HG03196 (cell line): ENCODE measurements around the gene GNAO1.
A peak's percentile ranks its signal among the peaks of the same experiment; 100 is the strongest.

Source experiments
- ATAC-seq: cut with Tn5 transposase; IDR thresholded peaks from one replicate; pipeline ENCODE4 v1.9.1; 2021; ENCODE audit not compliant: unreplicated experiment

GNAO1 gene

DNA sequence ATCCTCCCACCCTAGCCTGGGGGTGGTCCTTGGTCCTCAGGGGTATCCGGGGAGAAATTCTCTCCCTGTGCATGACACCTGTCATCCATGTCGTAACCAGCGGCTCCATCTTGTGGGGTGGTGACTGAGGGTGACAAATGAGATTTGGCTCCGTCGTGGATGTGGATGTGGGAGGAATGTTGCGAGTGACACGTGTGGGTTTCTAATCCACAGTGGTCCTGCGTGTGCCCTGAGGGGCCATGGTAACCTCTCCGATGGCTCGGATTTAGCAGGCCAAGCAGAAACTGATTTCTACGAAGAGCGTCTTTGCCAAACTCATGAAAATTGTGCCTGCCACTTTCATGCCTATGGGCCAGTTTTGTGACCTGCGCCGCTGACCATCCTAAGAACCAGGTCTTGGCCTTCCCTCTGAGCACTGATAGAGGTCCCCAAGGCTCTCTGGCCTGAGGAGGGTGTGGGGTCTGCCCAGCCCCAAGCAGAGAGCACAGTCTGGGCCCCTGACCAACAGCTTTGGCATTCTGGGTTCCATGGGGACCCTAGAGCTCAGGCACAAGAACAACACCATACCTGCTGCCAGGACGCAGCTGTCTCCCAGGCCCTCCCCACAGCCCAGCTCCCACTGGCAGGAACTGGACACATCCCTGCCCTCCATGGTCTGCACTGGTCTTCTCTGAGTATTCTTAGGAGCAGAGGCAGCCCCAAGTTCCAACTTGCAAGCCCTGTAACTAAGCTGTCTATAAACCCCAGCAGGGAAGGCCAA lies 155.0 kb downstream of the GNAO1 start:
- no peak for ATAC-seq

DNA sequence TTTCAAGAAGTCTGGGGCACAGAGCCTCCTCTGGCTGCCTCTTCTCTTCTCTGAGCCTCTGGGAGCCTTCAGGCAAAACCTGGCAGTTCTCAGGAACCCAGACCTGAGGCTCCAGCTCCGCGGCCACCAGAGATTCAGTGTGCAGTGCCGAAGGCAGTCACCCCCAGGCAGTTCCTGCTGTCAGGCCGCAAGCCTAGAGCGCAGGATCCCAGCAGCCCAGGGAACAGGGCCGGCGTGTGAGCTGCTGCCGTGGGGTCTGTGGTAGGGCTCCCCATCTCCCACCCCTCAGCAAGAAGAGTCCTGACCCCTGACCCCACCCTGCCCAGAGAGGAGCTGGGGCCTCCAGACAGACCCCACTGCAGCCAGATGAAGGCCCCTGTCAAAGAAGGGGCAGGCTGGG lies 155.9 kb downstream of the GNAO1 start:
- ATAC-seq = no peak

- ATAC-seq = no peak
Measured at GRCh38 chr16:56347670-56348069, 156.4 kb downstream of the GNAO1 start.

DNA sequence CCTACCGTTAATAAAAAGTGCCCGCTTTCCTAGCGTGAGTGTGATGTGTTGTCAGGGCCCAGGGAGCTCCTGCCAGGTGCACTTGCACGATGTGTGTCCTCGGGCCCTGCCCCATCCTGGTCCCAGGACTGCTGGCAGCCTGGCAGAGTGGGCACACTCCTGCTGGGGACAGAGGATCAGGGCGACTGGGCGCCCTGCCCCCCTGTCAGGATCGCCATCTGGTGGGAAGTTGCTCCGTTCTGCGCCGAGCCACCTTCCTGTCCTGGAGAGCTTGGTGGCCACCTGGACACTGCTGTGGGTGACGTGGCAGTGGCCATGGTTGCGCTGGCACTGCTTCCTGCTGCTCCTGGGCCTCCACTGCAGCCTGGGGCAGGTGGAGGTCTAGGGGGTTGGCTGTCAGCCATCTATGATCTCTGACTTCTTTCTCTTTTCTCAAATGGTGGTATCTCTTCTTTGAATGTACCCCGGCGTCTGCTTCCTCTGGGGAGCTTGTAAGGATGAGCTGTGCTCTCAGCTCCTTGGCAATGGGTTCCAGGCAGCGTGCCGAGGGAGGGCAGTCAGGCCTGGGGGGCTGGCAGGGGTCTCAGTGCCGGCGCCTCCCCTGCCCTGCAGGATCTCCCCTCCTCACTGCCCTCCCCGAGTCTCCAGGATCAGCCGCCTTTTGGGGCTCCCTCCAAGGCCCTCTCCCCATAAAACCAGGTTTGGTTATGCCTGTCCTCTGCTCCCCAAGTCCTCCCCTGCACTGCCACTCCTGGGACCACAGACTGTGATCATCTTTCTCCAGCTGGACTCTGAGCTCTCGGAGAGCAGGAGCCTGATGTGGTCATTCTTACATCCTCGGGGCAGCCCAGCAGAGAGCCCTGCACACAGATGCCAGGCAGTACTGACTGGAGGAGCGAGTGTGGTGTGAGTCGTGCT lies 157.1 kb downstream of the GNAO1 start:
- ATAC-seq = no peak

- ATAC-seq = no peak
Measured at GRCh38 chr16:56349086-56349415, 157.8 kb downstream of the GNAO1 start.

- no peak for ATAC-seq
Measured at GRCh38 chr16:56349711-56350161, 158.4 kb downstream of the GNAO1 start.

DNA sequence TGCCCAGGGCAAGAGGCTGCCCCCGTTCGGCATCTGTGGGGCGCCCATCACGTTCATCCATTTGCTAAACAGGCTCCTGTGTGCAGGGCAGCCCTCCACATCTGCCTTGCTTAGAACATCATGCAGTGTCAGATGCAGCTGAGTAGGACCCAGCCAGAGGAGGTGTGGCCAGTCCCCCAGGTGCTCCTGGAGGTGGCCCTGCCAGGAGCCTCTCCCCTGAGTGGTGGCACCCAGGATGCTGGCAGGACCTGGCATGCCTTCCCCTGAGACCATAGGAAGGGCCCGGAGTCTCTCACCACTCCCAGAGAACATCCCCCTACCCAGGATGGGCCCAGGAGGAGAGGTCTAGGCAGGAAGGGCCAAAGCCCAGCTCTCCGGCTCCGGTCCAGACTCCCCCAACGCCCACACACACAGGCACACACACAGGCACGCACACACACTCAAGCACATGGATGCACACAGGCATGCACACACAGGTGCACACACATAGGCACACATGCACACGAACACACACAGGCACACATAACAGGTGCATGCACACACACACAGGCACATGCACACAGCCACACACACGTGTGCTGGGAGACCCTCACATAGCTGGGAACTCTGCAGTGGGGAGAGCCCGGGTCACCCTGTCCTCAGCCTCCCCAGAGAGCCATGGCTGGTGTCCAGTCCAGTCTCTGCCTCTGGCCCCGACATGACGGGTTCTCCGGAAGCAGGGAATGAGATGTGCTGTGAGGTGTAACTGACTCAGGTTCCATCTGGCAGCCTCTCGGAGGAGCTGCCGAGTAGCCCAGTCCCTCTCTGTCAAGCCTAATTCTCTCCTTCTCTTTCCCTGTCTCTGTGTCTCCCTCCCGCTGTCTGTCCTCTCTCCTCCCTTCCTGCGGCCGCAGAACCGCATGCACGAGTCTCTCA lies 159.5 kb downstream of the GNAO1 start:
- no peak for ATAC-seq

DNA sequence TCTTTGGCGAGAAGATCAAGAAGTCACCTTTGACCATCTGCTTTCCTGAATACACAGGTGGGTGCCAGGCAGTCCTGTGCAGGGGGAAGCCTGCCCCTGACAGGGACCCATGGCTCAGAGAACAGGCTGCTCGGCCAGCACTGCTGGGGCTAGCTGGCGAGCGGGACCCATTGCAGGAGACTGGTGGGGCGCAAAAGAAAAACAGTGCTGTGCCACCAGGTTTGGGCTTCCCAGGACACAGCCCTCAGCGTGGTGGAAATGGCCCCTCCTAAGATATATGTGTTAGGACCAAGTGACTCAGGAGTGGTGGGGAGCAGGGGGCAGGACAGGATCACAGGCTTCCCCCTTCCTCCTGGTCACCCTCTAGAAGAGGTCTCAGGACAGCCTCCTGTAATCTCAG lies 160.2 kb downstream of the GNAO1 start:
- ATAC-seq = no peak

DNA sequence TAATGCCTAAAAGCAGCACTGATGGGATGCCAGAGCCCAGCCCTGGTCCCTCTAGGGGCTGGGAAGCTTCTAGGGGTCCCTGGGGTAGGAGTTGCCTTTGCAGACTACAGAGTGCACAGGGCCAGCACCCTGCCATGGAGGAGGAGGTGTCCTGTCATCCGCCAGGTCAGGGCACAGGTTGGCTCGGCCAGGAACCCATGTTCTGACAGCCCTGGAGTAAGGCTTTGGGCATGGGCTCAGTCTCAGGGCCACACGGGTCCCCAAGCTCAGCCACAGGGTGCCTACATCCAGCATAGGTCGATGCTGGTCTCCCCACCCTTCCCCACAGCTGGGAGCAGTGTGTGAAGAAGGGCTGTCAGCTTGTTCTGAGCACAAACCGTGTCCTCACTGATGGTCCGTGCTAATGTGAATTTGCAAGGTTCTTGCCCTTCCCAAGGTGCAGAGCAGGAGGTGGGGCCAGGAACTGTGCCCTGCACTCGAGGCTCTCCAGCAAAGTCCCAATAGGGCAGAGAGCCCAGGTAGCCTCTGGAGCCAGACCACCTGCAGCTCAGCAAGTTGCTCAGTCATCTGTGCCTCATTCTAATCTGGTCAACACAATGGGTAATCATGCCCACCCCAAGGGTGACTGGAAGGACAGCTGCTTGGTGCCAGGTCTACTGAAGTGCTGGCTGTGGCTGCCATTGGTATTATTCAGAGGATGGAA lies 161.2 kb downstream of the GNAO1 start:
- ATAC-seq = no peak

- no peak for ATAC-seq
Measured at GRCh38 chr16:56353054-56353921, 162.0 kb downstream of the GNAO1 start.

DNA sequence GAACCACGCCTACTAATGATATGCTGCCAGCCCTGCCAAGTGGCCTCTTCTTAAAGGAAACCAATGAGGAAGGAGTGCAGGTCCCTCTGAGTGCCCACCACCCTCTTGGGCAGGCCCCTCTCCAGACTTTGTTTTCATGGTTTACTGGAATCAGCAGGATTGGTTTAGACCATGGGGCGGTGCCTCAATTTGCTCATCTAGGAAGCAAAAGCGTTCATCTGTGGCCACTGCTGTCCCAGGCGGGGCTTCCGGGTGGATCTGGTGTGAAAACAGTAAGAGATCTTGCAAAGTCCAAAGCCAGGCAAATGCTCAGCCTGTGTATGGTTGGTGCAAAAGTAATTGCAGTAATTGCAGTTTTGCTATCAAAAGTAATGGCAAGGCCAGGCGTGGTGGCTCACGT lies 162.7 kb downstream of the GNAO1 start:
- ATAC-seq = no peak

DNA sequence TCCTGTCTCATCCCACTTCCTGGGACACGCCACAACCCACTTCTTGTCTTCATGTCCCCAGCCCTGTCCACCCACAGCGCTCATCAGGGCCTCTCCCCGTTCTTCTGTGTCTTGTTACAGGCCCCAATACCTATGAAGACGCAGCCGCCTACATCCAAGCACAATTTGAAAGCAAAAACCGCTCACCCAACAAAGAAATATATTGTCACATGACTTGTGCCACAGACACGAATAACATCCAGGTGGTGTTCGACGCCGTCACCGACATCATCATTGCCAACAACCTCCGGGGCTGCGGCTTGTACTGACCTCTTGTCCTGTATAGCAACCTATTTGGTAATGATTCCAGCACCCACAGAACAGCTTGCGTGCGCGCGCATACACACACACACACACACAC lies 163.5 kb downstream of the GNAO1 start:
- ATAC-seq = no peak

DNA sequence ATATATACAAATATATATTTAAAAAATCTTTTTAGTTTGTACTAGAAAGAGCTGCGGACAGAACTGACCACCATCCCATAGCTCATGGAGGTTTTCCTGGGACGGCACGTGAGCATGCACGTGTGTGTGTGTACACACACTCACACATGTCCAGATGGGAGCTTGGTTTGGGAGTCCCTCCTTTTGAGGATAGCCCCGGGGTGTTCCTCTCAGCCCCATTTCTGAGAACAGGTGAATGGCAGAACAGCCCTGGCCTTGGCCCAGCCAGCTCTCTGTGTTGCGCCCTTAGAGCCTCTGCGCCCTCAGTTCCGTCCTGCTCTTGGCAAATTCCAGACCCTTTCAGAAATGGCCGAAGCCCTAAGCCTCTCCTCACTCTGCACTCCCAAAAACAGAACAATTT lies 163.9 kb downstream of the GNAO1 start:
- ATAC-seq = no peak

DNA sequence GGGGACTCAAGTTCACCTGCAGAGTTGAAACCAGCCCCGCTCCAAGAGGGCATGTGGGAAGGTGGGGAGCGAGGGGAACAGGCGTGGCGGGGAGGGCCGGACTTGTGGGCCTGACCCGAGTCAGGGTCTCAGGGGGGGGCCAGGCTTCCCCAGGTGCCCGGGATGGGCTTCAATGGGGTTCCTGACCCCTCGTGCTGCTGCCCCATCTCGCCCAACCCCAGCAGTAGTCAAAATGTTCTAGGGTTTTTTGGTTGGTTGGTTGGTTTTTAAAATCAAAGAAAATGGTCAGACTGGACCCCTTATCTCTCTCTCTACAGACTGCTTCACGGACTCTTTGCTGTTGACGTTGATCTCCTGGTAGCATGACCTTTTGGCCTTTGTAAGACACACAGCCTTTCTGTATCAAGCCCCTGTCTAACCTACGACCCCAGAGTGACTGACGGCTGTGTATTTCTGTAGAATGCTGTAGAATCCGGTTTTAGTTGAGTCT lies 164.5 kb downstream of the GNAO1 start:
- no peak for ATAC-seq

GRCh38 chr16:56356276-56357240 lies 165.3 kb downstream of the GNAO1 start:
- peak; percentile 88 for ATAC-seq

DNA sequence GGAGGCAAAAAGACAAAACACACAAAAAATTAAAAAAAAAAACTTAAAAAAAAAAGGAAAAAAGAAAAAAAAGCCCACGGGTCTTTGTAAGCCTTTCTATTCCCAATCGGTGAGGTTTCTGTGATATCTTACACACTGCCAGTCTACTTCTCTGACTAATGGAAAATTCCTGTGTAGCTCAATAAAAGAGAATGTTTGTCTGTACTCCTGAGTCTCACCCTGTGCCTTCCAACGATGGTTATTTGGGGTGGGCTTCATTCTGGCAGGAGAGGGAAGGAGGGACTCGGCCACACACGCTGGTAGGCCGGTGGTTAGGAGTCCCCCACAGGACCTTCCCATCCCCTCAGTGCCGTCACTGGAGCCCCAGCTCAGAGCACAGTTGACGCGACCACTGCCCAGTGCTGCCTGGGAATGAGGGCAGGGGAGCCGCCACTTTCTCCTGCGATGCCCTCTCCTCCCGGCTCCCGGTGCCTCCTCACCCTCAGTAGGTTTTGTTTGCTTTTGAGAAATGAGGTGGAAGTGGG lies 166.0 kb downstream of the GNAO1 start:
- ATAC-seq = no peak

GRCh38 chr16:56357765-56358322 lies 166.6 kb downstream of the GNAO1 start:
- no peak for ATAC-seq
